HCT116 (cell line): ENCODE data around the gene GUCY2C. TPM values are rescaled to one million over a fixed set of nuclear protein-coding genes. Genes with fewer than 3 reads are reported as not detected.

Experiments
- ATAC-seq: fragments of 200-7000 bp; cut with Tn5 transposase; 2 replicates; pipeline ENCODE4 v1.9.1; 2020; ENCODE audit warnings: mild to moderate bottlenecking, moderate library complexity
- BruUV-seq: library from RNA; stranded (reverse); fragments of 400-500 nt; replicated peaks from 2 replicates; lab custom pipeline; 2021; lab: Mats Ljungman, UMichigan
- CTCF ChIA-PET: fragments of 300-600 bp; sonication (Branson Sonifier 250); formaldehyde crosslinking; loops from one replicate; lab custom pipeline; 2021; ENCODE audit warnings: antibody characterized with exemption; lab: Charles Lee
- POLR2A ChIA-PET: fragments of 300-600, 350-600 bp; sonication (Branson Sonifier 250); formaldehyde crosslinking; loops from one replicate; lab custom pipeline; 2021; ENCODE audit warnings: antibody characterized with exemption; lab: Charles Lee
- RAD21 ChIA-PET, 2 experiments: fragments of 300-600 bp; sonication (Branson Sonifier 250); formaldehyde crosslinking; loops; one replicate each; lab custom pipeline; 2023; ENCODE audit warnings: low total read pairs in 2 of 2; ENCODE audit not compliant: uncharacterized antibody in 2 of 2, unreplicated experiment in 2 of 2, low non-redundant PET in 1 of 2; lab: Charles Lee
- DNase-seq: peaks from one replicate; pipeline ENCODE4 v3.0.0-alpha.2; 2010; ENCODE audit warnings: low read depth, low spot score
- H2AFZ ChIP-seq: fragments of 200-600 bp; shearing (Covaris generic), sonication (generic); 2 replicates; pipeline ENCODE4 v1.6.1; 2017; ENCODE audit warnings: low read depth, mixed run types, mixed read lengths, antibody characterized with exemption, low read length; ENCODE audit not compliant: poor library complexity, severe bottlenecking
- H3K27ac ChIP-seq: 2 replicates; pipeline ENCODE4 v1.5.1; 2012; ENCODE audit warnings: low read depth, low read length
- H3K27me3 ChIP-seq: fragments of 200-600 bp; sonication (generic); 2 replicates; pipeline ENCODE4 v1.6.1; 2016; ENCODE audit warnings: mixed run types, low read length, mixed read lengths; ENCODE audit not compliant: insufficient read depth
- H3K36me3 ChIP-seq, 2 experiments: fragments of 200-500 bp in 1 of 2; fragments of 200-600 bp in 1 of 2; sonication (Bioruptor generic) in 1 of 2; sonication (generic) in 1 of 2; 2 replicates each; pipeline versions ENCODE4 v1.5.1 to v1.6.1; 2014 to 2016; ENCODE audit warnings: low read length in 2 of 2, inconsistent platforms in 1 of 2, mixed read lengths in 1 of 2, mixed run types in 1 of 2; ENCODE audit not compliant: insufficient read depth in 2 of 2, control insufficient read depth in 1 of 2
- H3K4me1 ChIP-seq, 2 experiments: fragments of 200-600 bp in 1 of 2; sonication (generic) in 1 of 2; 2 replicates each; pipeline versions ENCODE4 v1.5.1 to v1.6.1; 2012 to 2017; ENCODE audit warnings: low read length in 2 of 2, inconsistent platforms in 1 of 2, mild to moderate bottlenecking in 1 of 2, mixed read lengths in 1 of 2, mixed run types in 1 of 2, moderate library complexity in 1 of 2; ENCODE audit not compliant: insufficient read depth in 2 of 2, control insufficient read depth in 1 of 2
- H3K4me2 ChIP-seq: fragments of 200-600 bp; sonication (generic); 2 replicates; pipeline ENCODE4 v1.6.1; 2017; ENCODE audit warnings: mixed run types, low read length, mixed read lengths
- H3K4me3 ChIP-seq, 2 experiments: fragments of 200-600 bp in 1 of 2; sonication (generic) in 1 of 2; replicated peaks in 1 of 2; 2 replicates each; pipeline ENCODE4 v1.5.1; 2011 to 2016; ENCODE audit warnings: low read length in 2 of 2, control low read depth in 1 of 2, low read depth in 1 of 2, mild to moderate bottlenecking in 1 of 2, mixed read lengths in 1 of 2, mixed run types in 1 of 2
- H3K79me2 ChIP-seq: fragments of 200-600 bp; sonication (generic); 2 replicates; pipeline ENCODE4 v1.6.1; 2017; ENCODE audit warnings: mild to moderate bottlenecking, mixed run types, low read length, moderate library complexity, mixed read lengths; ENCODE audit not compliant: insufficient read depth
- H3K9ac ChIP-seq: fragments of 200-600 bp; sonication (generic); 2 replicates; pipeline ENCODE4 v1.6.1; 2016; ENCODE audit warnings: low read length, mixed read lengths
- H3K9me2 ChIP-seq: fragments of 200-600 bp; sonication (generic), shearing (Covaris generic); 2 replicates; pipeline ENCODE4 v1.6.1; 2017; ENCODE audit warnings: mixed run types, mild to moderate bottlenecking, moderate library complexity; ENCODE audit not compliant: insufficient read depth
- H3K9me3 ChIP-seq, 2 experiments: fragments of 200-500 bp in 1 of 2; fragments of 200-600 bp in 1 of 2; sonication (Bioruptor generic) in 1 of 2; sonication (generic) in 1 of 2; 2 replicates each; pipeline ENCODE4 v1.6.1; 2014 to 2017; ENCODE audit warnings: low read length in 2 of 2, mixed read lengths in 2 of 2, inconsistent platforms in 1 of 2, low read depth in 1 of 2, mild to moderate bottlenecking in 1 of 2, mixed run types in 1 of 2, moderate library complexity in 1 of 2; ENCODE audit not compliant: control insufficient read depth in 1 of 2, insufficient read depth in 1 of 2
- H4K20me1 ChIP-seq: fragments of 200-600 bp; sonication (generic), shearing (Covaris generic); 2 replicates; pipeline ENCODE4 v1.6.1; 2017; ENCODE audit warnings: mixed run types, mild to moderate bottlenecking, moderate library complexity; ENCODE audit not compliant: insufficient read depth
- CBX3 ChIP-seq: IDR thresholded peaks from 2 replicates; pipeline ENCODE4 v1.6.1; 2012; ENCODE audit warnings: low read depth
- CEBPB ChIP-seq: IDR thresholded peaks from 2 replicates; pipeline ENCODE4 v1.6.1; 2012; ENCODE audit warnings: low read depth
- ELF1 ChIP-seq: IDR thresholded peaks from 2 replicates; pipeline ENCODE4 v1.6.1; 2012; ENCODE audit warnings: low read depth, borderline replicate concordance
- EZH2 ChIP-seq: fragments of 200-600 bp; sonication (generic); IDR thresholded peaks from 2 replicates; pipeline ENCODE4 v1.6.1; 2017; ENCODE audit warnings: antibody characterized with exemption, mixed run types
- EZH2phosphoT487 ChIP-seq: fragments of 200-600 bp; IDR thresholded peaks from 2 replicates; pipeline ENCODE4 v1.6.1; 2018; ENCODE audit warnings: antibody characterized with exemption, borderline replicate concordance
- FOSL1 ChIP-seq: IDR thresholded peaks from 2 replicates; pipeline ENCODE4 v1.6.1; 2012; ENCODE audit warnings: low read depth
- JUND ChIP-seq: IDR thresholded peaks from 2 replicates; pipeline ENCODE4 v1.6.1; 2012
- RAD21 ChIP-seq: IDR thresholded peaks from 2 replicates; pipeline ENCODE4 v1.6.1; 2012; ENCODE audit warnings: low read depth, mild to moderate bottlenecking
- SIN3A ChIP-seq: IDR thresholded peaks from 2 replicates; pipeline ENCODE4 v1.6.1; 2012; ENCODE audit warnings: low read depth
- SP1 ChIP-seq: IDR thresholded peaks from 2 replicates; pipeline ENCODE4 v1.6.1; 2012; ENCODE audit warnings: low read depth
- SRF ChIP-seq: IDR thresholded peaks from 2 replicates; pipeline ENCODE4 v1.6.1; 2012; ENCODE audit warnings: low read depth
- YY1 ChIP-seq: IDR thresholded peaks from 2 replicates; pipeline ENCODE4 v1.6.1; 2011; ENCODE audit warnings: low read length, low read depth, moderate library complexity, mild to moderate bottlenecking; ENCODE audit not compliant: insufficient replicate concordance; ENCODE audit errors: extremely low read depth
- ZBTB33 ChIP-seq: IDR thresholded peaks from 2 replicates; pipeline ENCODE4 v1.6.1; 2011; ENCODE audit warnings: mild to moderate bottlenecking, low read length, moderate library complexity; ENCODE audit not compliant: insufficient replicate concordance; ENCODE audit errors: extremely low read depth
- ZFX ChIP-seq: fragments of 450-650 bp; IDR thresholded peaks from 2 replicates; pipeline ENCODE4 v1.6.1; 2017
- ZNF274 ChIP-seq: fragments of 200-500 bp; sonication (Bioruptor generic); IDR thresholded peaks from 2 replicates; pipeline ENCODE4 v1.6.1; 2014; ENCODE audit warnings: mild to moderate bottlenecking, low read depth, low read length, inconsistent platforms
- intact Hi-C: fragments of 100-400 bp; cut with micrococcal nuclease; formaldehyde crosslinking; loops from 2 replicates; pipeline ENCODE4 v1.10.0; 2022
- total RNA-seq: library from RNA; stranded (reverse); gene quantifications from one replicate; pipeline ENCODE4 v1.2.1, GENCODE V29; 2021; ENCODE audit not compliant: unreplicated experiment
- TF ChIP-seq, protein P1 (sequence below): IDR thresholded peaks from 2 replicates; pipeline ENCODE4 v1.6.1; 2012
- TF ChIP-seq, protein P2 (sequence below), 3 experiments: fragments of 200-600 bp in 1 of 3; sonication (generic) in 1 of 3; IDR thresholded peaks in 2 of 3; conservative IDR thresholded peaks in 1 of 3; 2 replicates each; pipeline ENCODE4 v1.5.1; 2012 to 2017; ENCODE audit warnings: low read depth in 2 of 3, low read length in 2 of 3, antibody characterized with exemption in 1 of 3, borderline replicate concordance in 1 of 3, control low read depth in 1 of 3, mild to moderate bottlenecking in 1 of 3, mixed read lengths in 1 of 3, mixed run types in 1 of 3, moderate library complexity in 1 of 3; ENCODE audit not compliant: insufficient read depth in 1 of 3
- TF ChIP-seq, protein P3 (sequence below): IDR thresholded peaks from 2 replicates; pipeline ENCODE4 v1.6.1; 2012; ENCODE audit warnings: low read depth
- TF ChIP-seq, protein P4 (sequence below): IDR thresholded peaks from 2 replicates; pipeline ENCODE4 v1.6.1; 2012

Gene GUCY2C
- total RNA-seq, 1 experiment from 2014 or later: not detected

DNA sequence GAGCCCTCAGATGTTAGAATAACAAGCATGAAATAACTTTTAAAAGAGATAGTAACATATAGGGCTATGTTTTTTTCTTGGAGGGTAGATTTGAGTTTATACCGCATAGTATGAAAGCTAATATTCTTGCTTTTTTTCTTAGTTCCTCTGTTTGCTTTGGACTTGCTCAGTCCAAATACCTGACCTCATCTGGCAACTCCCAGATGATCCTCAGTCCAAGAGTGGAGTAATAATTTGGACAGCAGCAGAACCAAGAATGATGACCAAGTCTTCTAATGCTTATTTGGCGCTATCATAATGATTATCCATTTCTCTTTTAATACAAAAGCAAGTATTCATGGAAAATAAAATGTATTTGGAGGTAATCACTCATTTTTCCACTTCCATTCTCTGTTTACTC, 45.6 kb downstream of the GUCY2C start:
- Histone ChIP-seq H3K4me2 (no peak overlapping the region), H4K20me1 (no peaks in the 10 kb centered on the region), H3K36me3 (no peaks in the 10 kb centered on the region), H3K79me2 (no peaks in the 10 kb centered on the region), H3K9me3 (no peaks in the 10 kb centered on the region), H3K9me2 (no peaks in the 10 kb centered on the region), H3K27me3 (no peaks in the 10 kb centered on the region), H3K4me3 (no peak overlapping the region), H3K4me1 (no peaks in the 10 kb centered on the region), H3K9ac (no peak overlapping the region), H3K27ac (no peak overlapping the region), H2AFZ (no peak overlapping the region)
- ChIA-PET RAD21 (no interaction called here), POLR2A (no interaction called here), CTCF (no interaction called here)
- BruUV-seq: no TSS peak
- intact Hi-C loops: no loop called here
- TF ChIP-seq EZH2phosphoT487: no peak
- TF ChIP-seq SIN3A: no peak
- no peak for TF ChIP-seq YY1
- TF ChIP-seq, protein P1, sequence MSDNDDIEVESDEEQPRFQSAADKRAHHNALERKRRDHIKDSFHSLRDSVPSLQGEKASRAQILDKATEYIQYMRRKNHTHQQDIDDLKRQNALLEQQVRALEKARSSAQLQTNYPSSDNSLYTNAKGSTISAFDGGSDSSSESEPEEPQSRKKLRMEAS: no peak
- no peak for TF ChIP-seq FOSL1
- no peak for TF ChIP-seq ZFX
- TF ChIP-seq, protein P2, sequence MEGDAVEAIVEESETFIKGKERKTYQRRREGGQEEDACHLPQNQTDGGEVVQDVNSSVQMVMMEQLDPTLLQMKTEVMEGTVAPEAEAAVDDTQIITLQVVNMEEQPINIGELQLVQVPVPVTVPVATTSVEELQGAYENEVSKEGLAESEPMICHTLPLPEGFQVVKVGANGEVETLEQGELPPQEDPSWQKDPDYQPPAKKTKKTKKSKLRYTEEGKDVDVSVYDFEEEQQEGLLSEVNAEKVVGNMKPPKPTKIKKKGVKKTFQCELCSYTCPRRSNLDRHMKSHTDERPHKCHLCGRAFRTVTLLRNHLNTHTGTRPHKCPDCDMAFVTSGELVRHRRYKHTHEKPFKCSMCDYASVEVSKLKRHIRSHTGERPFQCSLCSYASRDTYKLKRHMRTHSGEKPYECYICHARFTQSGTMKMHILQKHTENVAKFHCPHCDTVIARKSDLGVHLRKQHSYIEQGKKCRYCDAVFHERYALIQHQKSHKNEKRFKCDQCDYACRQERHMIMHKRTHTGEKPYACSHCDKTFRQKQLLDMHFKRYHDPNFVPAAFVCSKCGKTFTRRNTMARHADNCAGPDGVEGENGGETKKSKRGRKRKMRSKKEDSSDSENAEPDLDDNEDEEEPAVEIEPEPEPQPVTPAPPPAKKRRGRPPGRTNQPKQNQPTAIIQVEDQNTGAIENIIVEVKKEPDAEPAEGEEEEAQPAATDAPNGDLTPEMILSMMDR (IDR thresholded peaks at IDR 0.05 in 2 of 3, conservative IDR thresholded peaks at IDR 0.05 in 1 of 3; ENCODE audit: borderline replicate concordance in 1 of 3, insufficient read depth in 1 of 3, low read depth in 2 of 3, low read length in 2 of 3): no peak
- TF ChIP-seq SRF: no peak
- TF ChIP-seq, protein P3, sequence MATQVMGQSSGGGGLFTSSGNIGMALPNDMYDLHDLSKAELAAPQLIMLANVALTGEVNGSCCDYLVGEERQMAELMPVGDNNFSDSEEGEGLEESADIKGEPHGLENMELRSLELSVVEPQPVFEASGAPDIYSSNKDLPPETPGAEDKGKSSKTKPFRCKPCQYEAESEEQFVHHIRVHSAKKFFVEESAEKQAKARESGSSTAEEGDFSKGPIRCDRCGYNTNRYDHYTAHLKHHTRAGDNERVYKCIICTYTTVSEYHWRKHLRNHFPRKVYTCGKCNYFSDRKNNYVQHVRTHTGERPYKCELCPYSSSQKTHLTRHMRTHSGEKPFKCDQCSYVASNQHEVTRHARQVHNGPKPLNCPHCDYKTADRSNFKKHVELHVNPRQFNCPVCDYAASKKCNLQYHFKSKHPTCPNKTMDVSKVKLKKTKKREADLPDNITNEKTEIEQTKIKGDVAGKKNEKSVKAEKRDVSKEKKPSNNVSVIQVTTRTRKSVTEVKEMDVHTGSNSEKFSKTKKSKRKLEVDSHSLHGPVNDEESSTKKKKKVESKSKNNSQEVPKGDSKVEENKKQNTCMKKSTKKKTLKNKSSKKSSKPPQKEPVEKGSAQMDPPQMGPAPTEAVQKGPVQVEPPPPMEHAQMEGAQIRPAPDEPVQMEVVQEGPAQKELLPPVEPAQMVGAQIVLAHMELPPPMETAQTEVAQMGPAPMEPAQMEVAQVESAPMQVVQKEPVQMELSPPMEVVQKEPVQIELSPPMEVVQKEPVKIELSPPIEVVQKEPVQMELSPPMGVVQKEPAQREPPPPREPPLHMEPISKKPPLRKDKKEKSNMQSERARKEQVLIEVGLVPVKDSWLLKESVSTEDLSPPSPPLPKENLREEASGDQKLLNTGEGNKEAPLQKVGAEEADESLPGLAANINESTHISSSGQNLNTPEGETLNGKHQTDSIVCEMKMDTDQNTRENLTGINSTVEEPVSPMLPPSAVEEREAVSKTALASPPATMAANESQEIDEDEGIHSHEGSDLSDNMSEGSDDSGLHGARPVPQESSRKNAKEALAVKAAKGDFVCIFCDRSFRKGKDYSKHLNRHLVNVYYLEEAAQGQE: no peak
- TF ChIP-seq RAD21: no peak
- no peak for TF ChIP-seq ELF1
- TF ChIP-seq JUND: no peak
- TF ChIP-seq, protein P4, sequence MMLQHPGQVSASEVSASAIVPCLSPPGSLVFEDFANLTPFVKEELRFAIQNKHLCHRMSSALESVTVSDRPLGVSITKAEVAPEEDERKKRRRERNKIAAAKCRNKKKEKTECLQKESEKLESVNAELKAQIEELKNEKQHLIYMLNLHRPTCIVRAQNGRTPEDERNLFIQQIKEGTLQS: no peak
- TF ChIP-seq ZNF274: no peak
- TF ChIP-seq ZBTB33: no peak
- no peak for TF ChIP-seq CBX3
- TF ChIP-seq CEBPB: no peak
- TF ChIP-seq EZH2: no peak
- no peak for TF ChIP-seq SP1
- ATAC-seq: no peak
- no peak for DNase-seq
